ENCODE data around the gene PAX1. TPM values are rescaled to one million over a fixed set of nuclear protein-coding genes. Genes with fewer than 3 reads are reported as not detected.

PAX1 gene
- total and polyA plus RNA-seq, 2 of the 8 experiments (the other 6 are each of a cell fraction or from before 2014, with no cell fraction given), result not detected

- Histone ChIP-seq H3K9me3 (ENCODE audit: insufficient read depth in 2 of 2, low read depth in 1 of 2, low read length in 1 of 2) (no peaks in the 10 kb centered on the region), H2BK120ac (replicated peaks; ENCODE audit: low read depth, low read length) (no peak overlapping the region), H2BK15ac (ENCODE audit: low read length) (no peak overlapping the region), H3K56ac (replicated peaks; ENCODE audit: insufficient read length, low read depth, low read length) (peak overlapping the region; percentile 5), H3K4me1 (replicated peaks in 1 of 4; ENCODE audit: control insufficient read depth in 3 of 4, insufficient read depth in 4 of 4, low read length in 3 of 4) (no peaks in the 10 kb centered on the region), H3K79me2 (ENCODE audit: control insufficient read depth in 1 of 2, insufficient read depth in 2 of 2, low read length in 2 of 2) (no peaks in the 10 kb centered on the region), H3K14ac (ENCODE audit: insufficient read length) (no peak overlapping the region), H3K4me3 (ENCODE audit: extremely low read depth in 1 of 4, insufficient read depth in 2 of 4, low read depth in 3 of 4, low read length in 4 of 4) (no peak overlapping the region), H3K18ac (ENCODE audit: extremely low read depth, low read length) (no peak overlapping the region), H2AFZ (ENCODE audit: low read length) (no peak overlapping the region), H3K4ac (replicated peaks; ENCODE audit: insufficient read length, low read depth, low read length) (no peak overlapping the region), H4K91ac (replicated peaks; ENCODE audit: insufficient read length, low read length) (no peak overlapping the region), H3K36me3 (ENCODE audit: control insufficient read depth in 2 of 4, insufficient read depth in 4 of 4, low read length in 3 of 4) (no peaks in the 10 kb centered on the region), H2BK12ac (ENCODE audit: low read depth, low read length) (no peak overlapping the region), H3K23me2 (ENCODE audit: low read depth, low read length) (no peaks in the 10 kb centered on the region; the same call in 1 of the 2 replicates), H4K20me1 (replicated peaks in 1 of 2; ENCODE audit: control insufficient read depth in 1 of 2, insufficient read depth in 2 of 2, low read length in 2 of 2) (no peaks in the 10 kb centered on the region), H2AK5ac (ENCODE audit: low read depth, low read length) (no peak overlapping the region), H3K4me2 (ENCODE audit: insufficient read depth in 1 of 2, low read depth in 2 of 2, low read length in 2 of 2) (no peak overlapping the region), H2BK5ac (ENCODE audit: low read depth, low read length) (no peak overlapping the region), H4K8ac (ENCODE audit: extremely low read depth, insufficient read depth, low read length) (no peak overlapping the region), H3K27ac (ENCODE audit: low read depth, low read length) (no peak overlapping the region), H2BK20ac (ENCODE audit: low read length) (no peak overlapping the region), H3K23ac (ENCODE audit: insufficient read length) (no peak overlapping the region), H3K27me3 (replicated peaks in 1 of 4; ENCODE audit: control insufficient read depth in 3 of 4, extremely low read depth in 1 of 4, insufficient read depth in 3 of 4, low read length in 3 of 4) (no peaks in the 10 kb centered on the region), H3K79me1 (ENCODE audit: low read depth, low read length) (no peaks in the 10 kb centered on the region), H4K5ac (ENCODE audit: insufficient read length, low read depth, low read length) (no peak overlapping the region), H3K9ac (replicated peaks in 1 of 4; ENCODE audit: extremely low read depth in 1 of 4, low read depth in 3 of 4, low read length in 3 of 4) (no peak overlapping the region)
- DNase-seq (ENCODE audit: low read depth in 1 of 2, low spot score in 2 of 2), result no peak
- WGBS, 2 experiments (ENCODE audit: extremely low coverage in 1 of 2, insufficient coverage in 1 of 2, insufficient read length in 1 of 2, insufficient replicate concordance in 2 of 2, low coverage in 1 of 2, low lambda C conversion rate in 2 of 2, missing lambda C conversion rate in 1 of 2), result 82% methylated on average over 1 of the region's 1 CpG; no CpG with 5 or more reads in 1 of the 2 experiments
- ChIA-PET CTCF (ENCODE audit: partially characterized antibody) (no interaction called here), POLR2A (ENCODE audit: partially characterized antibody) (no interaction called here)
- TF ChIP-seq ATF3 (IDR thresholded peaks at IDR 0.05; ENCODE audit: insufficient read depth, low read depth, low read length) (no peak), RBBP5 (IDR thresholded peaks at IDR 0.05; ENCODE audit: borderline replicate concordance, low read depth, low read length) (no peak), BRCA1 (IDR thresholded peaks at IDR 0.05; ENCODE audit: low read depth, low read length) (no peak), MAFK (IDR thresholded peaks at IDR 0.05; ENCODE audit: low read depth, low read length) (no peak), HDAC2 (IDR thresholded peaks at IDR 0.05; ENCODE audit: borderline replicate concordance in 1 of 2, low read depth in 2 of 2, low read length in 2 of 2) (no peak), BACH1 (IDR thresholded peaks at IDR 0.05; ENCODE audit: low read length) (no peak)
- FAIRE-seq, result no peak
Measured at GRCh38 chr20:21670981-21671380, 34.5 kb upstream of the PAX1 start.
